Sigmoid colon (tissue), 7 donors: ENCODE data around the gene PBLD. TPM values are rescaled to one million over a fixed set of nuclear protein-coding genes. Genes with fewer than 3 reads are reported as not detected.
"Not testable (repeated sequence)": the region's sequence is repeated elsewhere in the genome, so short reads cannot be mapped to it uniquely, and the experiment has no call there.

Experiments
- DNase-seq: peaks from one replicate; pipeline ENCODE4 v3.0.0-alpha.2; 2019
- H3K27ac ChIP-seq, 4 donors: fragments of 200-600 bp; sonication (generic); one replicate each; pipeline ENCODE4 v1.5.1; 2016 to 2019; ENCODE audit warnings: mild to moderate bottlenecking in 1 of 4
- H3K27me3 ChIP-seq, 3 donors: fragments of 200-600 bp; sonication (generic); one replicate each; pipeline ENCODE4 v1.5.1; 2019; ENCODE audit warnings: mild to moderate bottlenecking in 1 of 3
- H3K36me3 ChIP-seq, 4 donors: fragments of 200-600 bp; sonication (generic); one replicate each; pipeline ENCODE4 v1.5.1; 2016 to 2019
- H3K4me1 ChIP-seq, 4 donors: fragments of 200-600 bp; sonication (generic); one replicate each; pipeline ENCODE4 v1.5.1; 2017 to 2019
- H3K4me3 ChIP-seq, 4 donors: fragments of 200-600 bp; sonication (generic); one replicate each; pipeline ENCODE4 v1.5.1; 2017 to 2019; ENCODE audit warnings: mild to moderate bottlenecking in 2 of 4, moderate library complexity in 1 of 4
- H3K9me3 ChIP-seq, 4 donors: fragments of 200-600 bp in 3 of 4; sonication (generic) in 3 of 4; one replicate each; pipeline versions ENCODE4 v1.5.1 to v1.6.1; 2013 to 2019
- CTCF ChIP-seq, 4 experiments: fragments of 450-650 bp in 3 of 4; fragments of 200-600 bp in 1 of 4; IDR thresholded peaks; one replicate each; pipeline ENCODE4 v1.5.1; 2016 to 2019; ENCODE audit warnings: antibody characterized with exemption in 4 of 4, mild to moderate bottlenecking in 3 of 4, moderate library complexity in 2 of 4
- EP300 ChIP-seq, 4 donors: sonication (generic); formaldehyde crosslinking; IDR thresholded peaks; one replicate each; pipeline ENCODE4 v1.6.1; 2017; ENCODE audit warnings: antibody characterized with exemption in 4 of 4
- POLR2A ChIP-seq, 2 donors: fragments of 450-650 bp; IDR thresholded peaks; one replicate each; pipeline ENCODE4 v1.6.1; 2016; ENCODE audit warnings: antibody characterized with exemption in 2 of 2, mild to moderate bottlenecking in 2 of 2, moderate library complexity in 2 of 2
- POLR2AphosphoS5 ChIP-seq, 4 donors: sonication (generic); formaldehyde crosslinking; IDR thresholded peaks; one replicate each; pipeline ENCODE4 v1.6.1; 2017; ENCODE audit warnings: antibody characterized with exemption in 4 of 4
- WGBS, 2 donors: extraction: QIAGEN DNeasy Blood & Tissue Kit; methylation state at CpG; one replicate each; pipeline ENCODE4 v1.1.7; 2013; 5-methylcytosine and 5-hydroxymethylcytosine counted together
- intact Hi-C: fragments of 100-400 bp; cut with DNase I; formaldehyde crosslinking; loops from one replicate; pipeline ENCODE4 v1.15.1; 2023
- polyA plus RNA-seq, 3 donors: library from polyadenylated mRNA; stranded (reverse); fragments of 200-250 nt; gene quantifications; one replicate each; pipeline ENCODE4 v1.2.3, GENCODE V29; 2013
- total RNA-seq, 4 donors: library from RNA; depleted of rRNA; stranded (reverse); fragments of >200 nt; gene quantifications; one replicate each; pipeline ENCODE4 v1.1.0, GENCODE V29; 2016
- donor health status: healthy with polysubstance abuse.
- donor health status: Bipolar disorder and iron deficiency.
- donor health status: healthy.

Gene PBLD
- total and polyA plus RNA-seq, 7 donors = 4.6 to 83.7 (median 10.7) TPM

DNA sequence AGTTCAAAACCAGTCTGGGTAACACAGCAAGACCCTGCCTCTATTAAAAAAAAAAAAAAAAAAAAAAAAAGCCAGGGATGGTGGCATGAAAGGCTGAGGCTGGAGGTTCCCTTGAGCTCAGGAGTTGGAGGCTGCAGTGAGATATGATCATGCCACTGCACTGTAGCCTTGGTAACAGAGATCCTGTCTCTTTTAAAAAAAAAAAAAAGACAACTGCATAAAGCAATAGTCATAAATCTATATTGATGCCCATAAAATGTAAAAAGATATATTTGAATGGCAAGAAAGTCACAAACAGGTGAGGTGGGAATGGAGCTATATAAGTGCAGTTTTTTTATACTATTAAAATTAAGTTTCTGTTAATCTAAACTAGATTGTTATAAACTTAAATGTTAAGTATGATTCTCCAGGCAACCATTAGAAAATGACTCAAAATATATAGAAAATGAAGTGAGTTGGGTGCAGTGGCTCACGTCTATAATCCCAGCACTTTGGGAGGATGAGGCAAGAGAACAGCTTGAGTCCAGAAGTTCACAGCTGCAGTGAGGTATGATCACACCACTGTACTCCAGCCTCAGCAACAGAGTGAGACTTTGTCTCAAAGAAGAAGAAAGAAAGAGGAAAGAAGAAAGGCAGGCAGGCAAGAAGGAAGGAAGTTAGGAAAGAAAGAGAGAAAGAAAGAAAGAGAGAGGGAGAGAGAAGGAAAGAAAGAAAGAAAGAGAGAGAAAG lies 14.2 kb downstream of the PBLD start:
- Histone ChIP-seq H3K4me3 (no peak overlapping the region), H3K4me1 (no peaks in the 10 kb centered on the region), H3K9me3 (peaks cover 0 to 11% (median 1%) of the 10 kb centered on the region in 4 donors), H3K36me3 (no peaks in the 10 kb centered on the region), H3K27ac (no peak overlapping the region), H3K27me3 (no peaks in the 10 kb centered on the region)
- no peak for DNase-seq
- 14 to 60% methylated on average over 1 of the region's 1 CpG for WGBS, 2 donors
- intact Hi-C loops = no loop called here
- TF ChIP-seq POLR2AphosphoS5 (IDR thresholded peaks at IDR 0.05) = no peak
- TF ChIP-seq POLR2A (IDR thresholded peaks at IDR 0.05) = no peak

- 16 to 66% methylated on average over 1 of the region's 1 CpG for WGBS, 2 donors
- Histone ChIP-seq H3K4me1 (no peaks in the 10 kb centered on the region), H3K27me3 (no peaks in the 10 kb centered on the region), H3K4me3 (no peak overlapping the region), H3K27ac (no peak overlapping the region), H3K36me3 (no peaks in the 10 kb centered on the region), H3K9me3 (peaks cover 0 to 11% (median 1%) of the 10 kb centered on the region in 4 donors)
- intact Hi-C loops = no loop called here
- DNase-seq = no peak
- TF ChIP-seq EP300 (IDR thresholded peaks at IDR 0.05) (no peak), POLR2AphosphoS5 (IDR thresholded peaks at IDR 0.05) (no peak), CTCF (IDR thresholded peaks at IDR 0.05) (no peak), POLR2A (IDR thresholded peaks at IDR 0.05) (no peak)
Observed at GRCh38 chr10:68315582-68315981, 17.1 kb downstream of the PBLD start.

GRCh38 chr10:68314930-68315329 lies 17.8 kb downstream of the PBLD start:
- H3K4me1 ChIP-seq, H3K4me3 ChIP-seq, DNase-seq, H3K27me3 ChIP-seq, intact Hi-C loops, H3K36me3 ChIP-seq, H3K27ac ChIP-seq: not testable (repeated sequence)
- peaks cover 0 to 11% (median 1%) of the 10 kb centered on the region in 4 donors for H3K9me3 ChIP-seq
- 63 to 80% methylated on average over 6 of the region's 6 CpGs for WGBS, 2 donors

DNA sequence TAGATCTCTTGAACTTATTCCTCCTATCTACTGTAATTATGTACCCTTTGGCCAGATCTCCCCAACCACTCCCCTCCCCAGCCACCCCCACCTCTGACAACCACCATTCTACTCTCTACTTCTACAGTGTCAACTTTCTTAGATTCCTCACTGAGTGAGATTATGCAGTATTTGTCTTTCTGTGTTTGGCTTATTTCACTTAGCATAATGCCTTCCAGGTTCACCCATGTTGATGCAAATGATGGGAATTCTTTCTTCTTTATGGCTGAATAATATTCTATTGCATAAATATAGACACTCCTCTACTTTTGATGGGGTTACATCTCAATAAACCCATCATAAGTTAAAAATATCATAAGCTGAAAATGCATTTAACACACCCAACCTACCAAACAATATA lies 22.2 kb downstream of the PBLD start:
- intact Hi-C loops = no loop called here
- TF ChIP-seq POLR2A (IDR thresholded peaks at IDR 0.05) (no peak), POLR2AphosphoS5 (IDR thresholded peaks at IDR 0.05) (no peak), CTCF (IDR thresholded peaks at IDR 0.05) (no peak), EP300 (IDR thresholded peaks at IDR 0.05) (no peak)
- no peak overlapping the region for H3K27ac ChIP-seq
- no peaks in the 10 kb centered on the region for H3K4me1 ChIP-seq
- no peaks in the 10 kb centered on the region for H3K27me3 ChIP-seq
- no peak overlapping the region for H3K4me3 ChIP-seq
- H3K9me3 ChIP-seq = no peaks in the 10 kb centered on the region
- H3K36me3 ChIP-seq = no peaks in the 10 kb centered on the region
- no peak for DNase-seq

DNA sequence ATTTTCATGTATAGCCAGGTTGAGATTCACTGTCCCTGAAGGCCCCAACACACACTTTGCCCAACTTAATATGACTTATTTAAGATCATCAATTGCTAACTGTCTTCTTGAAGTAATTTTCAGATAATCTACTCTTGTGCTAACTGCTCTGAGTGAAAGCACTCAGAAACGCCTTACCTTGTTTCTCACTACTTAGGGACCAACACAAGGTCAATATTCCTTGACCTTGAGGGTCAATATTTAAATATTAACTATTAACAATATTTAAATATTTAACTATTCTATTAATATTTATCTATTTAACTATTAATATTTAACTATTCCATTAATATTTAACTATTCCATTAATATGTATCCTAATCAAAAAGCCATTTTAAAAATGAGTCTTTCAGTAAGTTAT lies 26.9 kb downstream of the PBLD start:
- Histone ChIP-seq H3K4me3 (no peak overlapping the region), H3K9me3 (no peaks in the 10 kb centered on the region), H3K27me3 (no peaks in the 10 kb centered on the region), H3K27ac (no peak overlapping the region), H3K4me1 (no peaks in the 10 kb centered on the region), H3K36me3 (no peaks in the 10 kb centered on the region)
- TF ChIP-seq CTCF (IDR thresholded peaks at IDR 0.05) = no peak
- no peak for TF ChIP-seq EP300 (IDR thresholded peaks at IDR 0.05)
- no peak for TF ChIP-seq POLR2A (IDR thresholded peaks at IDR 0.05)
- TF ChIP-seq POLR2AphosphoS5 (IDR thresholded peaks at IDR 0.05) = no peak
- 12 to 44% methylated on average over 1 of the region's 1 CpG for WGBS, 2 donors
- intact Hi-C loops = loop anchor here (10.0 kb wide), 1 partner anchor 451 kb away; no protein-coding TSS in a partner anchor
- DNase-seq = no peak
